Spleen (tissue), 7 donors: ENCODE data around the gene PTPRN2.

Source experiments
- POLR2A ChIP-seq, 3 donors: fragments of 450-650 bp; IDR thresholded peaks; one replicate each; pipeline ENCODE4 v1.5.1; 2017; ENCODE audit warnings: antibody characterized with exemption in 3 of 3, mild to moderate bottlenecking in 1 of 3
- TF ChIP-seq, protein P1 (sequence below), 11 experiments: fragments of 200-600 bp in 7 of 11; fragments of 450-650 bp in 4 of 11; sonication (generic) in 4 of 11; IDR thresholded peaks in 8 of 11; conservative IDR thresholded peaks in 3 of 11; 1 replicate in 7 of 11; 2 replicates in 4 of 11; pipeline versions ENCODE4 v1.4.0 to v1.8.0; 2016 to 2021; ENCODE audit warnings: antibody characterized with exemption in 11 of 11, inconsistent platforms in 4 of 11, mild to moderate bottlenecking in 1 of 11
- donor health status: DM: no; HTN: no; CAD: no; lungs with moderate emphysema.
- donor health status: DM: no; HTN: no; CAD: no.
- donor health status: DM: no; HTN: no; CAD: no.

DNA sequence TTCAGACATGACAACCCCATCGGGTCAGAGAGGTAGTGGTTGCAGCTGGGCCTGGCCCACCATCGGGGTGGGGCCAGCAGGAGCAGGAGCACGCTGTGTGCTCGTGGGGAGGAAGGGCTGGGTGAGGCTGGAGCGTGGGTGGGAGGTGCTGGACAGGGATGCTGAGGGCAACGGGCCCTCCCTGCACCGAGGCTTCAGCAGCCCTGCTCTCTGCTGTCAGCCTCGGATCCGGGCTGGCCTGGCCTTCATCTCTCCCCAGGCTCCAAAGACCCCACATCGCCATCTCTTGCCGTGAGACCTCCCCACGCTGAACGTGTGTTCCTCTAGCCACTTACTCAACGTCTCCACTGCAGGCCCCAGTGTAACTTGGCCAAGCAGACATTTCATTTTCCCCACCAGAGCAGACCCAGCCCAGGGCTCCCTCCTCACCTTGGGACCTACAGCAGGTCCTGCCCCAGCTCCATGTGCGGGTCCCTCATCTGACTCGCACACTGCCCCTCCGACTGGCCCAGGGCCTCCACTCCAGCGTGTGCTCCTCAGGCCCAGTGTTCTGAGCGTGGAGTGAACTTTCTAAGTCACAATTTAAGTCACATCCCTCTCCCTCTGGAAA lies 788.4 kb downstream of the PTPRN2 start:
- TF ChIP-seq, protein P1, sequence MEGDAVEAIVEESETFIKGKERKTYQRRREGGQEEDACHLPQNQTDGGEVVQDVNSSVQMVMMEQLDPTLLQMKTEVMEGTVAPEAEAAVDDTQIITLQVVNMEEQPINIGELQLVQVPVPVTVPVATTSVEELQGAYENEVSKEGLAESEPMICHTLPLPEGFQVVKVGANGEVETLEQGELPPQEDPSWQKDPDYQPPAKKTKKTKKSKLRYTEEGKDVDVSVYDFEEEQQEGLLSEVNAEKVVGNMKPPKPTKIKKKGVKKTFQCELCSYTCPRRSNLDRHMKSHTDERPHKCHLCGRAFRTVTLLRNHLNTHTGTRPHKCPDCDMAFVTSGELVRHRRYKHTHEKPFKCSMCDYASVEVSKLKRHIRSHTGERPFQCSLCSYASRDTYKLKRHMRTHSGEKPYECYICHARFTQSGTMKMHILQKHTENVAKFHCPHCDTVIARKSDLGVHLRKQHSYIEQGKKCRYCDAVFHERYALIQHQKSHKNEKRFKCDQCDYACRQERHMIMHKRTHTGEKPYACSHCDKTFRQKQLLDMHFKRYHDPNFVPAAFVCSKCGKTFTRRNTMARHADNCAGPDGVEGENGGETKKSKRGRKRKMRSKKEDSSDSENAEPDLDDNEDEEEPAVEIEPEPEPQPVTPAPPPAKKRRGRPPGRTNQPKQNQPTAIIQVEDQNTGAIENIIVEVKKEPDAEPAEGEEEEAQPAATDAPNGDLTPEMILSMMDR (IDR thresholded peaks at IDR 0.05 in 8 of 11, conservative IDR thresholded peaks at IDR 0.05 in 3 of 11), result no peak
- TF ChIP-seq POLR2A (IDR thresholded peaks at IDR 0.05), result no peak
